Smooth muscle cell of the brain vasculature (primary cell): ENCODE results near the gene ITIH4.
"Not testable (repeated sequence)": the region's sequence is repeated elsewhere in the genome, so short reads cannot be mapped to it uniquely, and the experiment has no call there.

ENCODE experiments used
- DNase-seq: peaks from one replicate; pipeline ENCODE4 v3.0.0-alpha.2; 2012; ENCODE audit warnings: low read depth, low spot score

The ITIH4 gene

DNA sequence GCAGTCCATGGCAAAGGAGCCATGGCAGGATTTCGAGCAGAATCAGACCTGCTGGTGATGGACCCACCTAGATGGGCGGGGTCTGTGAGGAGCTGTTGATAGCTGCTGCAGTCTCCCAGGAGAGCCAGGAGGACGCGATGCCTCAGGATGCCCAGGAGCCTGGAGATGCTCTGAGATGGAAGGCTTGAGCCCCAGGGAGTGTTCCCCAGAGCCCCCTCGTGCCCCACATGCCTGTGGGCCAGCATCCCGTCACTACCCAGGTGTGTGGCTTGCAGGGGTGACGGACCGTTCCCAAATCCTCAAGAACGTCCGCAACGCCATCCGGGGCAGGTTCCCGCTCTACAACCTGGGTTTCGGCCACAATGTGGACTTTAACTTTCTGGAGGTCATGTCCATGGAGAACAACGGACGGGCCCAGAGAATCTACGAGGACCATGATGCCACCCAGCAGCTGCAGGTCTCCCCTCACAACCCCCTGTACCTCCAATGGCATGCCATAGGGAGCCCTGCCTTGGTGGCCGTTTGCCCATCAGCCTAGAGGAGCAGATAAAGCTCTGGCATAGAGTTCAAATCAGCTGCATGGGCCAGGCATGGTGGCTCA lies 46.4 kb downstream of the ITIH4 start:
- no peak for DNase-seq

DNA sequence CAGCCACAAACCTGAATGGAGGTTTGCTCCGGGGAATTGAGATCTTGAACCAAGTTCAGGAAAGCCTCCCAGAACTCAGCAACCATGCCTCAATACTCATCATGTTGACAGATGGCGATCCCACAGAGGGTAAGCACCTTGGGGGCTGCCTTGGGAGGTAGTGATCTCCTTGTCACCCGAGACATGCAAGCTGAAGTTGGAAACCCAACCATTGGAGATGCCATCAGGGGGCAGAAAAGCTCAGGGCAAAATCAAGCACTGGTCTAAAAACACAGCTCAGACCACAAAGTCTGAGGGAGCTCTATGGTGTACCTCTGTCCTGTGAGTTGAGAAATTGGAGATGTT lies 47.3 kb downstream of the ITIH4 start:
- no peak for DNase-seq

- DNase-seq: no peak
Observed at GRCh38 chr3:52782412-52783210, 47.9 kb downstream of the ITIH4 start.

GRCh38 chr3:52781741-52782140 lies 48.7 kb downstream of the ITIH4 start:
- DNase-seq: no peak

- DNase-seq: no peak
Observed at GRCh38 chr3:52779837-52780585, 50.5 kb downstream of the ITIH4 start.

- no peak for DNase-seq
Observed at GRCh38 chr3:52779011-52779836, 51.2 kb downstream of the ITIH4 start.

- no peak for DNase-seq
Observed at GRCh38 chr3:52777959-52778805, 52.3 kb downstream of the ITIH4 start.

- no peak for DNase-seq
Observed at GRCh38 chr3:52777127-52777958, 53.1 kb downstream of the ITIH4 start, which contains the start of gene ITIH1. Gene ITIH1 (plus strand): TSS chr3:52777599. CDS start chr3:52777616, 17 bp downstream.

DNA sequence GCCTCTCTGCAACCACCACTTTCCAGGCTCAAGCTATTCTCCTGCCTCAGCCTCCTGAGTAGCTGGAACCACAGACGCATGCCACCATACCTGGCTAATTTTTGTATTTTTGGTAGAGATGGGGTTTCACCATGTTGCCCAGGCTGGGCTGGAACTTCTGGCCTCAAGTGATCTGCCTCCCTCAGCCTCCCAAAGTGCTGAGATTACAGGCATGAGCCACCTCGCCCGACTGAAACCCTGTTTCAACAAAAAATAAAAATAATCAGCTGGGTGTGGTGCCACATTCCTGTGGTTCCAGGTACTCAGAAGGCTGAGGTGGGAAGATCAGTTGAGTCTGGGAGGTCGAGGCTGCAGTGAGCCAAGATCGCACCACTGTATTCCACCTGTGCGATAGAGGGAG lies 54.0 kb downstream of the ITIH4 start:
- not testable (repeated sequence) for DNase-seq

DNA sequence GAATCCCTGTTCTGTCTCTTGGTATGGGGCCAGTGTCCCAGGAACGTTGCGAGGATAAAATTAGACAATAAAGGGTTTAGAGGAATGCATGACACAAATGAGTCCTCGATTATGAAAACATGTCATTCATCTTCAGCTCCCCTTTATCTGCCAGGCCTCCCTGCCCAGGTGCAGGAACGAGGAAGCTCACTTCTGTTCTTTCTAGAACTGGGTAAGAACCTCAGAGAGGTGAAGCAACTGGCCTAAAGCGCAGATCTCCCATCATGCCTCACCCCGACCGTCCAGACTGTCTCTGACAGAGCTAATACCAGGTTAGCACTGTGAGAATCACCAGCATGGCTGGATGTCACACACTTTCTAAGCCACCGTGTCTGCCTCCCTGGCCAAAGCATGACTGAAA lies 54.6 kb downstream of the ITIH4 start:
- DNase-seq: no peak

- no peak for DNase-seq
Observed at GRCh38 chr3:52774901-52775864, 55.3 kb downstream of the ITIH4 start.

GRCh38 chr3:52774066-52774713 lies 56.3 kb downstream of the ITIH4 start:
- no peak for DNase-seq

GRCh38 chr3:52773361-52774065 lies 57.0 kb downstream of the ITIH4 start:
- no peak for DNase-seq

DNA sequence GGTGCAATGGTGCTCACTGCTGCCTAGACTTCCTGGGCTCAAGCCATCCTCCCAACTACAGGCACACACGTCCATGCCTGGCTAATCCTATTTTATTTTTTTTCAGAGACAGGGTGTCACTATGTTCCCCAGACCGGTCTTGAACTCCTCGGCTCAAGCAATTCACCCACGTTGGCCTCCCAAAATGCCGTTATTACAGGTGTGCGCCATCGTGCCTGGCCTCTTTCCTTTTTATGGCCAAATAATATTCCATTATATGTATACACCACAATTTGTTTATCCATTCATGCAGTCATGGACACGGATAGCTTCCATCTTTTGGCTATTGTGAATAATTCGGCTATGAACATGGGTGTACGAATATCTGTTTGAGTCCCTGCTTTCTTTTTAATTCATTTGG lies 58.8 kb downstream of the ITIH4 start:
- no peak for DNase-seq

GRCh38 chr3:52771334-52771681 lies 59.2 kb downstream of the ITIH4 start:
- no peak for DNase-seq

GRCh38 chr3:52770496-52771333 lies 59.8 kb downstream of the ITIH4 start, which contains the start of gene NEK4:
Gene NEK4 (minus strand): TSS chr3:52770940. CDS start chr3:52770746, 194 bp downstream.
- peak; percentile 61 for DNase-seq
